ENCODE results near the gene F8A1. TPM values are rescaled to one million over a fixed set of nuclear protein-coding genes. Genes with fewer than 3 reads are reported as not detected.
A peak's percentile ranks its signal among the peaks of the same experiment; 100 is the strongest.
"Not testable (repeated sequence)": the region's sequence is repeated elsewhere in the genome, so short reads cannot be mapped to it uniquely, and the experiment has no call there.

F8A1 gene
- 10 to 100 TPM; 13.3 to 21.8 (median 17.1) TPM for polyA plus RNA-seq (ENCODE audit: insufficient read length in 4 of 4)

GRCh38 chrX:154886069-154886788 is at the start of gene F8A1:
TSS of gene F8A1 (plus strand) at chrX:154886355. CDS start at chrX:154886375, 20 bp downstream.
- not testable (repeated sequence) for DNase-seq (ENCODE audit: low read depth in 4 of 4, low spot score in 3 of 4)

- DNase-seq (ENCODE audit: low read depth in 4 of 4, low spot score in 3 of 4) = peak in 3 of 4 donors; percentile 0 to 3 (median 2)
Observed at GRCh38 chrX:154840856-154841255, 45.3 kb upstream of the F8A1 start.

GRCh38 chrX:154850957-154851611 is 35.1 kb upstream of the F8A1 start:
- DNase-seq (ENCODE audit: low read depth in 4 of 4, low spot score in 3 of 4) = no peak

GRCh38 chrX:154855256-154855655 is 30.9 kb upstream of the F8A1 start:
- no peak for DNase-seq (ENCODE audit: low read depth in 4 of 4, low spot score in 3 of 4)

- DNase-seq (ENCODE audit: low read depth in 4 of 4, low spot score in 3 of 4) = not testable (repeated sequence)
Observed at GRCh38 chrX:154868522-154868921, 17.6 kb upstream of the F8A1 start.

GRCh38 chrX:154873329-154873728 is 12.8 kb upstream of the F8A1 start:
- no peak for DNase-seq (ENCODE audit: low read depth in 4 of 4, low spot score in 3 of 4)

- DNase-seq (ENCODE audit: low read depth in 4 of 4, low spot score in 3 of 4) = not testable (repeated sequence)
Observed at GRCh38 chrX:154884069-154884468, 2.1 kb upstream of the F8A1 start.

- not testable (repeated sequence) for DNase-seq (ENCODE audit: low read depth in 4 of 4, low spot score in 3 of 4)
Observed at GRCh38 chrX:154885057-154885456, 1.1 kb upstream of the F8A1 start.

GRCh38 chrX:154885549-154885948 is 606 bp upstream of the F8A1 start:
- not testable (repeated sequence) for DNase-seq (ENCODE audit: low read depth in 4 of 4, low spot score in 3 of 4)

- DNase-seq (ENCODE audit: low read depth in 4 of 4, low spot score in 3 of 4) = not testable (repeated sequence)
Observed at GRCh38 chrX:154886789-154887221, 650 bp downstream of the F8A1 start.

GRCh38 chrX:154890990-154891639 is 5.0 kb downstream of the F8A1 start:
- DNase-seq (ENCODE audit: low read depth in 4 of 4, low spot score in 3 of 4) = no peak

GRCh38 chrX:154892296-154892695 is 6.1 kb downstream of the F8A1 start:
- DNase-seq (ENCODE audit: low read depth in 4 of 4, low spot score in 3 of 4) = no peak

GRCh38 chrX:154900323-154900722 is 14.2 kb downstream of the F8A1 start:
- no peak for DNase-seq (ENCODE audit: low read depth in 4 of 4, low spot score in 3 of 4)

- no peak for DNase-seq (ENCODE audit: low read depth in 4 of 4, low spot score in 3 of 4)
Observed at GRCh38 chrX:154902408-154902807, 16.3 kb downstream of the F8A1 start.

GRCh38 chrX:154908821-154909220 is 22.7 kb downstream of the F8A1 start:
- DNase-seq (ENCODE audit: low read depth in 4 of 4, low spot score in 3 of 4) = no peak

- not testable (repeated sequence) for DNase-seq (ENCODE audit: low read depth in 4 of 4, low spot score in 3 of 4)
Observed at GRCh38 chrX:154910048-154910447, 23.9 kb downstream of the F8A1 start.

- not testable (repeated sequence) for DNase-seq (ENCODE audit: low read depth in 4 of 4, low spot score in 3 of 4)
Observed at GRCh38 chrX:154910528-154910927, 24.4 kb downstream of the F8A1 start.

- no peak for DNase-seq (ENCODE audit: low read depth in 4 of 4, low spot score in 3 of 4)
Observed at GRCh38 chrX:154914052-154914451, 27.9 kb downstream of the F8A1 start.

- DNase-seq (ENCODE audit: low read depth in 4 of 4, low spot score in 3 of 4) = peak; percentile 45 to 53 (median 46)
Observed at GRCh38 chrX:154918060-154918483, 31.9 kb downstream of the F8A1 start.

- not testable (repeated sequence) for DNase-seq (ENCODE audit: low read depth in 4 of 4, low spot score in 3 of 4)
Observed at GRCh38 chrX:154924771-154925170, 38.6 kb downstream of the F8A1 start.

All from left renal pelvis (tissue), 4 donors.